Measurements from ENCODE around the gene RSU1. TPM values are rescaled to one million over a fixed set of nuclear protein-coding genes. Genes with fewer than 3 reads are reported as not detected.
A peak's percentile ranks its signal among the peaks of the same experiment; 100 is the strongest.

RSU1 gene
- total and polyA plus RNA-seq, 2 donors (not counting 3 experiments of a cell fraction or from before 2014, with no cell fraction given), result 80.2 to 104 TPM

DNA sequence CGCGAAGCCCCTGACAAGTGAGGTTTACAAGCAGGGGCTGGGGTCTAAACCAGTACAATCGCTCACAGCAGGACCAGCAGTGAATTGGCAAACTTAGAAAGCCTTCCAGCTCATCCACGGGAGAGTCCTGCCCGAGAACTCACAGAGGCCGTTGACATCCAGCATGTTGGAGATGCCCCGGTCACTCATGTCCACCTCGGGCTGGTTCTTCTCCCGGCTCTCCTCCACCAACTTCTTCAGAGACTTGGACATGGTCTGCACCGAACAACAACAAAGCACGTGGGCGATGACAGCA, 447 bp downstream of the RSU1 start:
- FAIRE-seq (no peak), DNase-seq (ENCODE audit: low read depth, low spot score) (no peak)
- no peaks in the 10 kb centered on the region for H3K9me1 ChIP-seq (replicated peaks; ENCODE audit: control insufficient read depth, extremely low read depth, insufficient read depth, low read length)
- BruUV-seq (replicated peaks), result TSS peak; percentile 37
- H3K4me2 ChIP-seq (ENCODE audit: insufficient read depth, low read length), result peak overlapping the region; percentile 89
- no peaks in the 10 kb centered on the region for H4K20me1 ChIP-seq (replicated peaks; ENCODE audit: control insufficient read depth, extremely low read depth, insufficient read depth, low read length)
- peaks cover 25% of the 10 kb centered on the region for H3K4me1 ChIP-seq (ENCODE audit: control insufficient read depth, extremely low read depth, insufficient read depth, low read length)
- H2AFZ ChIP-seq (ENCODE audit: low read depth, low read length), result peak overlapping the region; percentile 60
- TF ChIP-seq, protein P1, sequence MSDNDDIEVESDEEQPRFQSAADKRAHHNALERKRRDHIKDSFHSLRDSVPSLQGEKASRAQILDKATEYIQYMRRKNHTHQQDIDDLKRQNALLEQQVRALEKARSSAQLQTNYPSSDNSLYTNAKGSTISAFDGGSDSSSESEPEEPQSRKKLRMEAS (IDR thresholded peaks at IDR 0.05; ENCODE audit: insufficient read depth, insufficient read length), result peak; percentile 68
- TF ChIP-seq JUN (IDR thresholded peaks at IDR 0.05; ENCODE audit: borderline replicate concordance, insufficient read depth, insufficient read length, low read depth), result no peak
- ChIA-PET POLR2A (interaction anchor here (1.2 to 1.5 kb wide), 5 partner anchors 16 to 828 kb away, joined by 3 to 5 read pairs (median 4); partner anchors contain the start of genes PTER and STAM), CTCF (interaction anchor here (1.0 to 1.8 kb wide), 5 partner anchors 8 to 914 kb away, joined by 5 to 17 read pairs (median 6); no protein-coding TSS in a partner anchor)
- dilution Hi-C loops (cut with MboI; ENCODE audit: extremely low pct_ligation_motif_present, low sequenced_read_pairs), result no loop called here
- H3K27me3 ChIP-seq (ENCODE audit: control insufficient read depth in 2 of 2, insufficient read depth in 2 of 2, low read length in 2 of 2), result no peaks in the 10 kb centered on the region
- H3K36me3 ChIP-seq (ENCODE audit: control insufficient read depth in 2 of 2, extremely low read depth in 1 of 2, insufficient read depth in 2 of 2, low read length in 2 of 2), result no peaks in the 10 kb centered on the region
- peak overlapping the region; percentile 68 for H3K9ac ChIP-seq (replicated peaks; ENCODE audit: extremely low read depth, insufficient read depth, low read length)
- H3K9me3 ChIP-seq (replicated peaks; ENCODE audit: control insufficient read depth, insufficient read depth, low read length), result peaks cover under 1% of the 10 kb centered on the region
- peaks cover 33% of the 10 kb centered on the region for H3K79me2 ChIP-seq (ENCODE audit: control insufficient read depth, insufficient read depth, low read length)
- peak overlapping the region; percentile 6 for H3K27ac ChIP-seq (ENCODE audit: insufficient read depth, low read depth, low read length)
- peak overlapping the region; percentile 32 to 86 (median 50) for H3K4me3 ChIP-seq (replicated peaks in 1 of 3; ENCODE audit: insufficient read depth in 1 of 3, low read depth in 1 of 3, low read length in 3 of 3)
- intact Hi-C loops (cut with micrococcal nuclease), result loop anchor here (1.0 kb wide), 1 partner anchor 16 kb away; no protein-coding TSS in a partner anchor

DNA sequence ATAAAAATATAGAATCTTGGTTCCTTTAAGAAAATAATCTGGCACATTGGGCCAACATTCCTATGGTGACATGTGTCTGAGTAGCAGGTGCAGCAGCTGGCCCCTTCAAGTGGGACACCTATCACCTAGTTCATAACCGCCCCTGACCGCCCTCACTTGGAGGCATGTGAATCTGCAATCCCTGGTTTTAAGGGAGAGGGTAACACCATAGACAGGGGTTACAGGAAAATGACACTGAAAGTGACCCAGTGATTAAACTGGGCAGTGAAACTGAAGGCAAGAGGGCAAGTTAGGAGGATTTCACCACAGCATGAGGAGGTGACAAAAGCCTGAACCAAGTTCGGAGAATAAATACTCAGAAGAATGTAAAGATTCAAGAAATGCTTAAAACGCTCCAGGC, 1.1 kb downstream of the RSU1 start:
- no peak overlapping the region for H3K27ac ChIP-seq (ENCODE audit: insufficient read depth, low read depth, low read length)
- POLR2A ChIA-PET, result interaction anchor here (0.6 to 1.5 kb wide), 3 partner anchors 16 to 801 kb away, joined by 4 to 7 read pairs (median 5); no protein-coding TSS in a partner anchor
- H3K9me1 ChIP-seq (replicated peaks; ENCODE audit: control insufficient read depth, extremely low read depth, insufficient read depth, low read length), result no peaks in the 10 kb centered on the region
- H3K9me3 ChIP-seq (replicated peaks; ENCODE audit: control insufficient read depth, insufficient read depth, low read length), result no peaks in the 10 kb centered on the region
- dilution Hi-C loops (cut with MboI; ENCODE audit: extremely low pct_ligation_motif_present, low sequenced_read_pairs), result no loop called here
- H2AFZ ChIP-seq (ENCODE audit: low read depth, low read length), result no peak overlapping the region
- no peaks in the 10 kb centered on the region for H3K27me3 ChIP-seq (ENCODE audit: control insufficient read depth in 2 of 2, insufficient read depth in 2 of 2, low read length in 2 of 2)
- H3K4me2 ChIP-seq (ENCODE audit: insufficient read depth, low read length), result peak overlapping the region; percentile 89
- no TSS peak for BruUV-seq (replicated peaks)
- intact Hi-C loops (cut with micrococcal nuclease), result no loop called here
- peaks cover 40% of the 10 kb centered on the region for H3K79me2 ChIP-seq (ENCODE audit: control insufficient read depth, insufficient read depth, low read length)
- peak overlapping the region in 1 of 3 experiments; percentile 86 for H3K4me3 ChIP-seq (replicated peaks in 1 of 3; ENCODE audit: insufficient read depth in 1 of 3, low read depth in 1 of 3, low read length in 3 of 3)
- CTCF ChIA-PET, result interaction anchor here (0.9 to 1.8 kb wide), 3 partner anchors 38 to 914 kb away, joined by 3 to 7 read pairs (median 4); no protein-coding TSS in a partner anchor
- H4K20me1 ChIP-seq (replicated peaks; ENCODE audit: control insufficient read depth, extremely low read depth, insufficient read depth, low read length), result no peaks in the 10 kb centered on the region
- peaks cover 27% of the 10 kb centered on the region for H3K4me1 ChIP-seq (ENCODE audit: control insufficient read depth, extremely low read depth, insufficient read depth, low read length)
- H3K9ac ChIP-seq (replicated peaks; ENCODE audit: extremely low read depth, insufficient read depth, low read length), result peak overlapping the region; percentile 68
- FAIRE-seq, result no peak
- DNase-seq (ENCODE audit: low read depth, low spot score), result no peak
- no peak for TF ChIP-seq MYC (IDR thresholded peaks at IDR 0.05; ENCODE audit: low read depth, low read length)
- TF ChIP-seq POLR2A (IDR thresholded peaks at IDR 0.05; ENCODE audit: low read depth, low read length), result no peak
- no peak for TF ChIP-seq FOS (IDR thresholded peaks at IDR 0.05; ENCODE audit: borderline replicate concordance, insufficient read depth, low read length)
- no peak for TF ChIP-seq POLR2AphosphoS5 (IDR thresholded peaks at IDR 0.05; ENCODE audit: insufficient read depth, low read depth, low read length)
- no peak for TF ChIP-seq GATA2 (IDR thresholded peaks at IDR 0.05; ENCODE audit: insufficient read depth, insufficient read length, low read depth, low read length)
- TF ChIP-seq, protein P2, sequence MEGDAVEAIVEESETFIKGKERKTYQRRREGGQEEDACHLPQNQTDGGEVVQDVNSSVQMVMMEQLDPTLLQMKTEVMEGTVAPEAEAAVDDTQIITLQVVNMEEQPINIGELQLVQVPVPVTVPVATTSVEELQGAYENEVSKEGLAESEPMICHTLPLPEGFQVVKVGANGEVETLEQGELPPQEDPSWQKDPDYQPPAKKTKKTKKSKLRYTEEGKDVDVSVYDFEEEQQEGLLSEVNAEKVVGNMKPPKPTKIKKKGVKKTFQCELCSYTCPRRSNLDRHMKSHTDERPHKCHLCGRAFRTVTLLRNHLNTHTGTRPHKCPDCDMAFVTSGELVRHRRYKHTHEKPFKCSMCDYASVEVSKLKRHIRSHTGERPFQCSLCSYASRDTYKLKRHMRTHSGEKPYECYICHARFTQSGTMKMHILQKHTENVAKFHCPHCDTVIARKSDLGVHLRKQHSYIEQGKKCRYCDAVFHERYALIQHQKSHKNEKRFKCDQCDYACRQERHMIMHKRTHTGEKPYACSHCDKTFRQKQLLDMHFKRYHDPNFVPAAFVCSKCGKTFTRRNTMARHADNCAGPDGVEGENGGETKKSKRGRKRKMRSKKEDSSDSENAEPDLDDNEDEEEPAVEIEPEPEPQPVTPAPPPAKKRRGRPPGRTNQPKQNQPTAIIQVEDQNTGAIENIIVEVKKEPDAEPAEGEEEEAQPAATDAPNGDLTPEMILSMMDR (IDR thresholded peaks at IDR 0.05; ENCODE audit: extremely low read depth in 1 of 2, insufficient read depth in 1 of 2, low read depth in 1 of 2, low read length in 2 of 2), result no peak
- TF ChIP-seq EZH2 (IDR thresholded peaks at IDR 0.05; ENCODE audit: borderline replicate concordance, low read depth, low read length, severe bottlenecking), result no peak
- TF ChIP-seq, protein P1 (IDR thresholded peaks at IDR 0.05; ENCODE audit: insufficient read depth, insufficient read length), result no peak
- no peak for TF ChIP-seq JUN (IDR thresholded peaks at IDR 0.05; ENCODE audit: borderline replicate concordance, insufficient read depth, insufficient read length, low read depth)
- H3K36me3 ChIP-seq (ENCODE audit: control insufficient read depth in 2 of 2, extremely low read depth in 1 of 2, insufficient read depth in 2 of 2, low read length in 2 of 2), result peaks cover 0 to 3% of the 10 kb centered on the region in 2 experiments
